ENCODE measurements around the gene CYP3A5. TPM values are rescaled to one million over a fixed set of nuclear protein-coding genes. Genes with fewer than 3 reads are reported as not detected.

CYP3A5 gene
- total RNA-seq: not detected

GRCh38 chr7:99679400-99680191 lies at the start of gene CYP3A5:
TSS of gene CYP3A5 (minus strand) at chr7:99679996. CDS start at chr7:99679896, 100 bp downstream.

GRCh38 chr7:99616359-99617191 lies 63.2 kb downstream of the CYP3A5 start, which contains the start of gene ZSCAN25:
TSS of gene ZSCAN25 (plus strand) at chr7:99616946. CDS start at chr7:99619607, 2,661 bp downstream.

Other genes starting within 250 kb of the CYP3A5 start
- gene PTCD1, start 241.2 kb downstream of the CYP3A5 start, total RNA-seq: 10 to 100 TPM in 1 of 2 experiments, 1 to 10 TPM in 1; 9.7 to 10.0 TPM
- gene CPSF4, start 241.1 kb downstream of the CYP3A5 start, total RNA-seq: 10 to 100 TPM; 61.2 to 63.5 TPM
- gene ATP5MF, start 213.8 kb downstream of the CYP3A5 start, total RNA-seq: 100 to 1,000 TPM; 340 to 354 TPM
- gene ZNF789, start 207.1 kb downstream of the CYP3A5 start, total RNA-seq: 10 to 100 TPM; 23.8 to 26.8 TPM
- gene ZNF394, start 179.7 kb downstream of the CYP3A5 start, total RNA-seq: 10 to 100 TPM; 61.2 to 64.8 TPM
- 10 to 100 TPM; 11.2 to 11.8 TPM for gene ZKSCAN5, start 175.3 kb downstream of the CYP3A5 start, total RNA-seq
- gene FAM200A, start 127.9 kb downstream of the CYP3A5 start, total RNA-seq: 1 to 10 TPM; 5.2 to 5.8 TPM
- 100 to 1,000 TPM; 109 to 111 TPM for gene ZNF655, start 121.4 kb downstream of the CYP3A5 start, total RNA-seq
- 1 to 10 TPM in 1 of 2 experiments, under 1 TPM in 1; 0.65 to 1.3 TPM for gene TMEM225B, start 81.7 kb downstream of the CYP3A5 start, total RNA-seq
- 10 to 100 TPM; 31.2 to 33.8 TPM for gene ZSCAN25, start 63.0 kb downstream of the CYP3A5 start, total RNA-seq
- not detected for gene CYP3A7, start 55.2 kb upstream of the CYP3A5 start, total RNA-seq
- not detected for gene CYP3A4, start 104.2 kb upstream of the CYP3A5 start, total RNA-seq
- gene CYP3A43, start 148.0 kb upstream of the CYP3A5 start, total RNA-seq: not detected
- under 1 TPM in 1 of 2 experiments, not detected in 1; 0.25 TPM for gene OR2AE1, start 197.0 kb upstream of the CYP3A5 start, total RNA-seq
- 10 to 100 TPM; 33.9 to 35.2 TPM for gene TRIM4, start 239.5 kb upstream of the CYP3A5 start, total RNA-seq
- gene GJC3, start 249.6 kb upstream of the CYP3A5 start, total RNA-seq: not detected

Measured in activated naive CD4-positive, alpha-beta T cell treated with anti-CD3 and anti-CD28 coated beads, Interleukin-2, amount 10 ng/mL, durations not matched to agents 5 hours and 36 hours (primary cell).